Measurements from ENCODE around the gene EXOC2. TPM values are rescaled to one million over a fixed set of nuclear protein-coding genes. Genes with fewer than 3 reads are reported as not detected.
"Not testable (repeated sequence)": the region's sequence is repeated elsewhere in the genome, so short reads cannot be mapped to it uniquely, and the experiment has no call there.

EXOC2 gene
- polyA plus RNA-seq, 1 donor = 22.3 TPM

- no peak for DNase-seq
Measured at GRCh38 chr6:679282-679681, 13.7 kb downstream of the EXOC2 start.

GRCh38 chr6:678520-678919 is 14.4 kb downstream of the EXOC2 start:
- DNase-seq = no peak

GRCh38 chr6:677919-678318 is 15.0 kb downstream of the EXOC2 start:
- DNase-seq = no peak

GRCh38 chr6:674956-675355 is 18.0 kb downstream of the EXOC2 start:
- no peak for DNase-seq

- DNase-seq = no peak
Measured at GRCh38 chr6:674406-674805, 18.5 kb downstream of the EXOC2 start.

GRCh38 chr6:667253-667927 is 25.5 kb downstream of the EXOC2 start:
- no peak for DNase-seq

GRCh38 chr6:665403-666267 is 27.3 kb downstream of the EXOC2 start:
- DNase-seq = no peak

- DNase-seq = not testable (repeated sequence)
Measured at GRCh38 chr6:663788-664187, 29.2 kb downstream of the EXOC2 start.

GRCh38 chr6:659716-660581 is 33.0 kb downstream of the EXOC2 start:
- no peak for DNase-seq

GRCh38 chr6:658244-658643 is 34.7 kb downstream of the EXOC2 start:
- DNase-seq = no peak

GRCh38 chr6:657743-658142 is 35.2 kb downstream of the EXOC2 start:
- no peak for DNase-seq

- no peak for DNase-seq
Measured at GRCh38 chr6:656460-657252, 36.3 kb downstream of the EXOC2 start, which contains the start of gene HUS1B. Gene HUS1B (minus strand): TSS chr6:657100. CDS start chr6:656944, 156 bp downstream.

GRCh38 chr6:654136-654535 is 38.8 kb downstream of the EXOC2 start:
- DNase-seq = no peak

GRCh38 chr6:652865-653264 is 40.1 kb downstream of the EXOC2 start:
- DNase-seq = no peak

- no peak for DNase-seq
Measured at GRCh38 chr6:650098-650497, 42.8 kb downstream of the EXOC2 start.

GRCh38 chr6:642805-643204 is 50.1 kb downstream of the EXOC2 start:
- no peak for DNase-seq

- no peak for DNase-seq
Measured at GRCh38 chr6:641225-641985, 51.5 kb downstream of the EXOC2 start.

- no peak for DNase-seq
Measured at GRCh38 chr6:636488-636887, 56.5 kb downstream of the EXOC2 start.

GRCh38 chr6:635233-635632 is 57.7 kb downstream of the EXOC2 start:
- no peak for DNase-seq

GRCh38 chr6:633611-634010 is 59.3 kb downstream of the EXOC2 start:
- no peak for DNase-seq

- no peak for DNase-seq
Measured at GRCh38 chr6:628766-629165, 64.2 kb downstream of the EXOC2 start.
